ENCODE measurements around the gene CSTB.

The CSTB gene

DNA sequence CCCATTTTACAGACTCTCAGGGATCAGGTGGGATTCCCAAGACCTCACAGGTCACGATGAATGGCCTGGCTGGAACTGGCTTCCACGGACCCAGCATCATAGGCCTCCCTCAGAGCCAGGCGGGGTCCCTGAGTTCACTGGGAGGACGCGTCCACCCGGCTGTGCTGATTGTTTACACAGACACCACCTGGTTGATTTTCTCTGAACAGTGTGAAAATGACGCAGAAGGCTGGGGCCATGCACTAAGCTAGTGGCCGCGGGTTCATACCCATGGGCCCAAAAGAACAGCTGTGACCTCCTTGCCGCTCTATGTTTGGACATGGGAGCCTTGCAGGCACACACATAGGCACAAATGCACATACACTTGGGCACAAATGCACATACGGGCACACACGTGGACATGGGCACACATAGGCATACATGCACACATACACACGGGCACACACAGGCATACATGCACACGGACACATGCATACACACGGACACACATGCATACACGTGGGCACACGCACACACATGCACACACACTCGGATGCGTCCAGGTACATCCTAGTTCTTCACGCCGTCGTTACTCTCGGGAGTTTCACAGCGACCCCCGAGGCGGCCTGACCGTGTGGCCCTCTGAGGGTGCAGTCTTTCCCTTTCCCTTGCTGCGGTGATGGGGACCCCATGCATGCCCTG is 23.2 kb downstream of the CSTB start:
- Histone ChIP-seq H3K36me3 (ENCODE audit: control insufficient read depth in 2 of 2, insufficient read depth in 1 of 2, low read length in 2 of 2) (peaks cover 0 to 90% of the 10 kb centered on the region in 2 experiments; a peak in 2 of 3 replicates), H3K4me1 (ENCODE audit: control insufficient read depth, insufficient read depth, low read length) (no peaks in the 10 kb centered on the region), H3K4me3 (ENCODE audit: low read depth, low read length) (no peak overlapping the region), H3K27ac (ENCODE audit: extremely low read depth, low read depth, low read length) (no peak overlapping the region), H3K9me3 (ENCODE audit: control insufficient read depth, insufficient read depth, low read depth, low read length) (no peaks in the 10 kb centered on the region)
- ChIA-PET POLR2A (no interaction called here), CTCF (no interaction called here)
- TF ChIP-seq ZNF274 (IDR thresholded peaks at IDR 0.05; ENCODE audit: low read length) (no peak), ZNF274 (tag by site-specific recombination; IDR thresholded peaks at IDR 0.05; ENCODE audit: borderline replicate concordance) (no peak), ZNF423 (tag by site-specific recombination; IDR thresholded peaks at IDR 0.05) (no peak)

DNA sequence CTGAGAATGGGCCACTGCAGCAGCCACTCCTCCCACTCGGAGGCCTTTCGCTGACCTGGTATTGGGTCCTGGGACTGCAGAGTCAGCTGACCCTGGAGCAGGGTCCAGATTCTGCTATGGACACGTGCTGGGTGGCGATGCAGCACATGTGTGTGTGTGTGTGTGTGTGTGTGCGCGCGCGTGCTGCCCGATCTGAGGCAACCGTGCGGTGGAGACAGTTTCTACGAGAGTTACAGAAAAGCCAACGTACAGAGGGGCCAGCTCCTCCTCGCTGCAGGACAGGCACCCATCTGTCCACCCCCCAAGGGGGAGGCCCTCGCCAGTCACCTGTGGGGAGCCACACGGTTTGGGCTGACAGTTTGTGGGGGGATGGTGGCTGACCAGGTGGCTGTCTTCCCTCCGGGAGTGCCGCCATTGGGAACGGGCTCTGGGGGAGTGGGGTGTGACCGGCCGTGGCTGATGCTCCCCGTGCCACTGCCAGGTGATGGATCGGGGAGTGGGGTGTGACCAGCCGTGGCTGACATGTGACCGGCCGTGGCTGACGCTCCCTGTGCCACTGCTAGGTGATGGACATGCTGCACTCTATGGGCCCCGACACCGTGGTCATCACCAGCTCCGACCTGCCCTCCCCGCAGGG is 24.0 kb downstream of the CSTB start:
- H3K9me3 ChIP-seq (ENCODE audit: control insufficient read depth, insufficient read depth, low read depth, low read length) = no peaks in the 10 kb centered on the region
- CTCF ChIA-PET = no interaction called here
- no peak for TF ChIP-seq ZNF610 (tag by site-specific recombination; IDR thresholded peaks at IDR 0.05; ENCODE audit: borderline replicate concordance)
- no peak for TF ChIP-seq ZNF366 (tag by site-specific recombination; conservative IDR thresholded peaks at IDR 0.05)
- TF ChIP-seq ZBTB48 (tag by site-specific recombination; IDR thresholded peaks at IDR 0.05) = no peak
- TF ChIP-seq ZNF596 (tag by site-specific recombination; IDR thresholded peaks at IDR 0.05) = no peak
- no peak for TF ChIP-seq ZNF184 (tag by site-specific recombination; IDR thresholded peaks at IDR 0.05)
- TF ChIP-seq, protein P1, sequence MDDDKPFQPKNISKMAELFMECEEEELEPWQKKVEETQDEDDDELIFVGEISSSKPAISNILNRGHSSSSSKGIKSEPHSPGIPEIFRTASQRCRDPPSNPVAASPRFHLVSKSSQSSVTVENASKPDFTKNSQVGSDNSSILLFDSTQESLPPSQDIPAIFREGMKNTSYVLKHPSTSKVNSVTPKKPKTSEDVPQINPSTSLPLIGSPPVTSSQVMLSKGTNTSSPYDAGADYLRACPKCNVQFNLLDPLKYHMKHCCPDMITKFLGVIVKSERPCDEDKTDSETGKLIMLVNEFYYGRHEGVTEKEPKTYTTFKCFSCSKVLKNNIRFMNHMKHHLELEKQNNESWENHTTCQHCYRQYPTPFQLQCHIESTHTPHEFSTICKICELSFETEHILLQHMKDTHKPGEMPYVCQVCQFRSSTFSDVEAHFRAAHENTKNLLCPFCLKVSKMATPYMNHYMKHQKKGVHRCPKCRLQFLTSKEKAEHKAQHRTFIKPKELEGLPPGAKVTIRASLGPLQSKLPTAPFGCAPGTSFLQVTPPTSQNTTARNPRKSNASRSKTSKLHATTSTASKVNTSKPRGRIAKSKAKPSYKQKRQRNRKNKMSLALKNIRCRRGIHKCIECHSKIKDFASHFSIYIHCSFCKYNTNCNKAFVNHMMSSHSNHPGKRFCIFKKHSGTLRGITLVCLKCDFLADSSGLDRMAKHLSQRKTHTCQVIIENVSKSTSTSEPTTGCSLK (tag by site-specific recombination; IDR thresholded peaks at IDR 0.05) = no peak
- TF ChIP-seq ZNF747 (tag by site-specific recombination; IDR thresholded peaks at IDR 0.05) = no peak
- TF ChIP-seq ZNF132 (tag by site-specific recombination; IDR thresholded peaks at IDR 0.05; ENCODE audit: borderline replicate concordance) = no peak
- no peak for TF ChIP-seq PRDM1 (tag by site-specific recombination; IDR thresholded peaks at IDR 0.05)
- TF ChIP-seq, protein P2, sequence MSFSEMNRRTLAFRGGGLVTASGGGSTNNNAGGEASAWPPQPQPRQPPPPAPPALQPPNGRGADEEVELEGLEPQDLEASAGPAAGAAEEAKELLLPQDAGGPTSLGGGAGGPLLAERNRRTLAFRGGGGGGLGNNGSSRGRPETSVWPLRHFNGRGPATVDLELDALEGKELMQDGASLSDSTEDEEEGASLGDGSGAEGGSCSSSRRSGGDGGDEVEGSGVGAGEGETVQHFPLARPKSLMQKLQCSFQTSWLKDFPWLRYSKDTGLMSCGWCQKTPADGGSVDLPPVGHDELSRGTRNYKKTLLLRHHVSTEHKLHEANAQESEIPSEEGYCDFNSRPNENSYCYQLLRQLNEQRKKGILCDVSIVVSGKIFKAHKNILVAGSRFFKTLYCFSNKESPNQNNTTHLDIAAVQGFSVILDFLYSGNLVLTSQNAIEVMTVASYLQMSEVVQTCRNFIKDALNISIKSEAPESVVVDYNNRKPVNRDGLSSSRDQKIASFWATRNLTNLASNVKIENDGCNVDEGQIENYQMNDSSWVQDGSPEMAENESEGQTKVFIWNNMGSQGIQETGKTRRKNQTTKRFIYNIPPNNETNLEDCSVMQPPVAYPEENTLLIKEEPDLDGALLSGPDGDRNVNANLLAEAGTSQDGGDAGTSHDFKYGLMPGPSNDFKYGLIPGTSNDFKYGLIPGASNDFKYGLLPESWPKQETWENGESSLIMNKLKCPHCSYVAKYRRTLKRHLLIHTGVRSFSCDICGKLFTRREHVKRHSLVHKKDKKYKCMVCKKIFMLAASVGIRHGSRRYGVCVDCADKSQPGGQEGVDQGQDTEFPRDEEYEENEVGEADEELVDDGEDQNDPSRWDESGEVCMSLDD (tag by site-specific recombination; IDR thresholded peaks at IDR 0.05) = no peak
- TF ChIP-seq ZSCAN30 (tag by site-specific recombination; IDR thresholded peaks at IDR 0.05) = no peak
- no peak for TF ChIP-seq GLI4 (tag by site-specific recombination; IDR thresholded peaks at IDR 0.05)
- TF ChIP-seq, protein P3, sequence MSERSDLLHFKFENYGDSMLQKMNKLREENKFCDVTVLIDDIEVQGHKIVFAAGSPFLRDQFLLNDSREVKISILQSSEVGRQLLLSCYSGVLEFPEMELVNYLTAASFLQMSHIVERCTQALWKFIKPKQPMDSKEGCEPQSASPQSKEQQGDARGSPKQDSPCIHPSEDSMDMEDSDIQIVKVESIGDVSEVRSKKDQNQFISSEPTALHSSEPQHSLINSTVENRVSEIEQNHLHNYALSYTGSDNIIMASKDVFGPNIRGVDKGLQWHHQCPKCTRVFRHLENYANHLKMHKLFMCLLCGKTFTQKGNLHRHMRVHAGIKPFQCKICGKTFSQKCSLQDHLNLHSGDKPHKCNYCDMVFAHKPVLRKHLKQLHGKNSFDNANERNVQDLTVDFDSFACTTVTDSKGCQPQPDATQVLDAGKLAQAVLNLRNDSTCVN (tag by site-specific recombination; optimal IDR thresholded peaks at IDR 0.05) = no peak
- TF ChIP-seq ZNF140 (tag by site-specific recombination; IDR thresholded peaks at IDR 0.05) = no peak
- no peak for TF ChIP-seq ZNF10 (tag by site-specific recombination; IDR thresholded peaks at IDR 0.05)
- no peak for TF ChIP-seq ZNF626 (tag by site-specific recombination; IDR thresholded peaks at IDR 0.05)
- TF ChIP-seq, protein P4, sequence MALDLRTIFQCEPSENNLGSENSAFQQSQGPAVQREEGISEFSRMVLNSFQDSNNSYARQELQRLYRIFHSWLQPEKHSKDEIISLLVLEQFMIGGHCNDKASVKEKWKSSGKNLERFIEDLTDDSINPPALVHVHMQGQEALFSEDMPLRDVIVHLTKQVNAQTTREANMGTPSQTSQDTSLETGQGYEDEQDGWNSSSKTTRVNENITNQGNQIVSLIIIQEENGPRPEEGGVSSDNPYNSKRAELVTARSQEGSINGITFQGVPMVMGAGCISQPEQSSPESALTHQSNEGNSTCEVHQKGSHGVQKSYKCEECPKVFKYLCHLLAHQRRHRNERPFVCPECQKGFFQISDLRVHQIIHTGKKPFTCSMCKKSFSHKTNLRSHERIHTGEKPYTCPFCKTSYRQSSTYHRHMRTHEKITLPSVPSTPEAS (tag by site-specific recombination; IDR thresholded peaks at IDR 0.05) = no peak
- no peak for TF ChIP-seq ZNF157 (tag by site-specific recombination; IDR thresholded peaks at IDR 0.05)
- POLR2A ChIA-PET = no interaction called here
- no peak overlapping the region for H3K27ac ChIP-seq (ENCODE audit: extremely low read depth, low read depth, low read length)
- H3K4me3 ChIP-seq (ENCODE audit: low read depth, low read length) = no peak overlapping the region
- no peaks in the 10 kb centered on the region for H3K4me1 ChIP-seq (ENCODE audit: control insufficient read depth, insufficient read depth, low read length)
- H3K36me3 ChIP-seq (ENCODE audit: control insufficient read depth in 2 of 2, insufficient read depth in 1 of 2, low read length in 2 of 2) = peaks cover 0 to 92% of the 10 kb centered on the region in 2 experiments; a peak in 2 of 3 replicates
